Mucosa of descending colon (tissue), 3 donors: Measurements from ENCODE around the gene OTP. TPM values are rescaled to one million over a fixed set of nuclear protein-coding genes. Genes with fewer than 3 reads are reported as not detected.

Experiments used
- ATAC-seq: fragments of 200-7000 bp; cut with Tn5 transposase; one replicate; pipeline ENCODE4 v1.9.1; 2020; ENCODE audit warnings: mild to moderate bottlenecking, moderate library complexity
- DNase-seq, 3 donors: peaks; one replicate each; pipeline ENCODE4 v3.0.0-alpha.2; 2020
- H3K36me3 ChIP-seq: fragments of 200-600 bp; one replicate; pipeline ENCODE4 v1.8.0; 2021; ENCODE audit warnings: low read depth, mild to moderate bottlenecking
- H3K4me1 ChIP-seq: fragments of 200-600 bp; one replicate; pipeline ENCODE4 v1.8.0; 2021; ENCODE audit warnings: low read depth, mild to moderate bottlenecking
- H3K4me3 ChIP-seq: fragments of 200-600 bp; one replicate; pipeline ENCODE4 v1.8.0; 2021; ENCODE audit warnings: mild to moderate bottlenecking
- H3K9me3 ChIP-seq: fragments of 200-600 bp; one replicate; pipeline ENCODE4 v1.8.0; 2021; ENCODE audit warnings: mild to moderate bottlenecking
- CTCF ChIP-seq: fragments of 200-600 bp; IDR thresholded peaks from one replicate; pipeline ENCODE4 v1.8.0; 2022; ENCODE audit warnings: antibody characterized with exemption, mild to moderate bottlenecking
- intact Hi-C, 2 donors: fragments of 100-400 bp; cut with DNase I in 1 of 2; cut with micrococcal nuclease in 1 of 2; formaldehyde crosslinking; loops; one replicate each; pipeline versions ENCODE4 v1.11.0 to v1.11.1; 2022; cut with DNase I, micrococcal nuclease
- long read RNA-seq, 2 donors: library from polyadenylated mRNA; unstranded; transcript quantifications; one replicate each; pipeline ENCODE4 v2.0.0, GENCODE V29; 2019 to 2021
- total RNA-seq, 3 donors: library from RNA; stranded (reverse); fragmentation: NEBNext Ultra II Directional in 2 of 3; extraction: Animal tissue kit (Norgen Biotek cat#: 25700) in 2 of 3; gene quantifications; one replicate each; pipeline versions ENCODE4 v1.2.1 to v1.2.4, GENCODE V29; 2021 to 2023
- donor health status: DM: no; HTN: no; CAD: no; lungs with moderate emphysema.
- donor health status: DM: no; HTN: no; CAD: no.
- donor health status: DM: no; HTN: yes; CAD: no.

The OTP gene
- not detected for total RNA-seq
- long read RNA-seq, donor 1, result 0 reads
- long read RNA-seq, donor 2, result 0 reads

- no peak for TF ChIP-seq CTCF
- intact Hi-C loops, result no loop called here
- H3K4me3 ChIP-seq, result no peak within 1 kb of the TSS
- H3K4me1 ChIP-seq, result peaks cover 10% of the 10 kb centered on the region
- H3K9me3 ChIP-seq, result no peaks in the 10 kb centered on the region
- H3K36me3 ChIP-seq, result no peaks in the 10 kb centered on the region
- DNase-seq, result no peak
- no peak for ATAC-seq
Observed at GRCh38 chr5:77637998-77638762, at the start of gene OTP. OTP (minus strand) TSS chr5:77638713; CDS start chr5:77638549, 164 bp downstream.

- ATAC-seq, result no peak
- DNase-seq, result no peak
- H3K9me3 ChIP-seq, result no peaks in the 10 kb centered on the region
- H3K4me1 ChIP-seq, result no peaks in the 10 kb centered on the region
- TF ChIP-seq CTCF, result no peak
- intact Hi-C loops, result no loop called here
- no peak overlapping the region for H3K4me3 ChIP-seq
- H3K36me3 ChIP-seq, result no peaks in the 10 kb centered on the region
Observed at GRCh38 chr5:77683171-77683732, 44.7 kb upstream of the OTP start.

GRCh38 chr5:77670526-77670925 lies 32.0 kb upstream of the OTP start:
- Histone ChIP-seq H3K36me3 (no peaks in the 10 kb centered on the region), H3K4me3 (no peak overlapping the region), H3K4me1 (no peaks in the 10 kb centered on the region), H3K9me3 (no peaks in the 10 kb centered on the region)
- no peak for ATAC-seq
- intact Hi-C loops, result no loop called here
- no peak for TF ChIP-seq CTCF
- DNase-seq, result no peak

GRCh38 chr5:77669677-77670076 lies 31.2 kb upstream of the OTP start:
- intact Hi-C loops, result no loop called here
- H3K4me3 ChIP-seq, result no peak overlapping the region
- no peak for DNase-seq
- no peak for ATAC-seq
- H3K36me3 ChIP-seq, result no peaks in the 10 kb centered on the region
- H3K9me3 ChIP-seq, result no peaks in the 10 kb centered on the region
- TF ChIP-seq CTCF, result no peak
- no peaks in the 10 kb centered on the region for H3K4me1 ChIP-seq

GRCh38 chr5:77663090-77663863 lies 24.8 kb upstream of the OTP start:
- no peak for TF ChIP-seq CTCF
- Histone ChIP-seq H3K9me3 (no peaks in the 10 kb centered on the region), H3K4me3 (no peak overlapping the region), H3K4me1 (no peaks in the 10 kb centered on the region), H3K36me3 (no peaks in the 10 kb centered on the region)
- DNase-seq (no peak), ATAC-seq (no peak)
- intact Hi-C loops, result no loop called here
